Mesenchymal stem cell (in vitro differentiated cells and primary cell): ENCODE measurements around the gene KHNYN.

Experiments
- DNase-seq: peaks from one replicate; pipeline ENCODE4 v3.0.0-alpha.2; 2013
- H2AFZ ChIP-seq: one replicate; pipeline ENCODE4 v1.6.1; 2013; ENCODE audit warnings: low read depth, mild to moderate bottlenecking, control low read depth, inconsistent platforms, low read length, moderate library complexity
- H2AK5ac ChIP-seq: 2 replicates; pipeline ENCODE4 v1.6.1; 2013; ENCODE audit warnings: low read length, moderate library complexity, mild to moderate bottlenecking, inconsistent platforms; ENCODE audit not compliant: severe bottlenecking
- H2BK120ac ChIP-seq: one replicate; pipeline ENCODE4 v1.6.1; 2013; ENCODE audit warnings: low read depth, mild to moderate bottlenecking, inconsistent platforms, low read length, moderate library complexity
- H2BK12ac ChIP-seq, 2 experiments: one replicate each; pipeline ENCODE4 v1.6.1; 2013; ENCODE audit warnings: inconsistent platforms in 2 of 2, low read length in 2 of 2, mild to moderate bottlenecking in 2 of 2, moderate library complexity in 2 of 2, control low read depth in 1 of 2
- H2BK15ac ChIP-seq: one replicate; pipeline ENCODE4 v1.6.1; 2013; ENCODE audit warnings: mild to moderate bottlenecking, low read depth, inconsistent platforms; ENCODE audit not compliant: poor library complexity, severe bottlenecking
- H2BK5ac ChIP-seq: 2 replicates; pipeline ENCODE4 v1.6.1; 2013; ENCODE audit warnings: low read depth, mild to moderate bottlenecking, low read length, control low read depth, inconsistent platforms; ENCODE audit not compliant: poor library complexity, severe bottlenecking
- H3K14ac ChIP-seq, 2 experiments: one replicate each; pipeline ENCODE4 v1.6.1; 2013; ENCODE audit warnings: inconsistent platforms in 2 of 2, low read length in 2 of 2, control low read depth in 1 of 2, mild to moderate bottlenecking in 1 of 2, moderate library complexity in 1 of 2
- H3K18ac ChIP-seq, 2 experiments: one replicate each; pipeline ENCODE4 v1.6.1; 2013; ENCODE audit warnings: inconsistent platforms in 2 of 2, low read length in 2 of 2, control low read depth in 1 of 2, low read depth in 1 of 2, mild to moderate bottlenecking in 1 of 2
- H3K23ac ChIP-seq, 2 experiments: one replicate each; pipeline ENCODE4 v1.6.1; 2013; ENCODE audit warnings: inconsistent platforms in 2 of 2, low read length in 2 of 2, mild to moderate bottlenecking in 2 of 2, moderate library complexity in 2 of 2, control low read depth in 1 of 2
- H3K27ac ChIP-seq: 2 replicates; pipeline ENCODE4 v1.5.1; 2013; ENCODE audit warnings: mild to moderate bottlenecking, moderate library complexity, low read length, control low read depth, inconsistent platforms; ENCODE audit not compliant: poor library complexity, severe bottlenecking
- H3K27me3 ChIP-seq, 2 experiments: 2 replicates each; pipeline versions ENCODE4 v1.6.1 to v1.7.0; 2013; ENCODE audit warnings: low read length in 2 of 2, mild to moderate bottlenecking in 2 of 2, moderate library complexity in 2 of 2, control low read depth in 1 of 2, inconsistent platforms in 1 of 2; ENCODE audit not compliant: control insufficient read depth in 1 of 2, insufficient read depth in 1 of 2
- H3K36me3 ChIP-seq, 2 experiments: 2 replicates each; pipeline versions ENCODE4 v1.6.1 to v1.7.0; 2013; ENCODE audit warnings: low read length in 2 of 2, control low read depth in 1 of 2, inconsistent platforms in 1 of 2, low read depth in 1 of 2, mild to moderate bottlenecking in 1 of 2; ENCODE audit not compliant: insufficient read depth in 2 of 2, control insufficient read depth in 1 of 2
- H3K4ac ChIP-seq, 2 experiments: one replicate each; pipeline ENCODE4 v1.6.1; 2013; ENCODE audit warnings: inconsistent platforms in 2 of 2, low read length in 2 of 2, mild to moderate bottlenecking in 2 of 2, moderate library complexity in 2 of 2, control low read depth in 1 of 2, low read depth in 1 of 2
- H3K4me1 ChIP-seq: 2 replicates; pipeline ENCODE4 v1.6.1; 2013; ENCODE audit warnings: low read depth, low read length, control low read depth; ENCODE audit not compliant: control insufficient read depth, insufficient read depth
- H3K4me2 ChIP-seq: 2 replicates; pipeline ENCODE4 v1.6.1; 2013; ENCODE audit warnings: low read length, mild to moderate bottlenecking, inconsistent platforms; ENCODE audit not compliant: poor library complexity, severe bottlenecking
- H3K4me3 ChIP-seq, 2 experiments: 2 replicates each; pipeline versions ENCODE4 v1.5.1 to v1.7.0; 2013; ENCODE audit warnings: low read length in 2 of 2, mild to moderate bottlenecking in 2 of 2, control low read depth in 1 of 2, low read depth in 1 of 2; ENCODE audit not compliant: insufficient read depth in 1 of 2
- H3K79me1 ChIP-seq: replicated peaks from 2 replicates; pipeline ENCODE4 v1.6.1; 2013; ENCODE audit warnings: mild to moderate bottlenecking, control low read depth, low read length, inconsistent platforms; ENCODE audit not compliant: poor library complexity, severe bottlenecking
- H3K9ac ChIP-seq: 2 replicates; pipeline ENCODE4 v1.7.0; 2013; ENCODE audit warnings: mild to moderate bottlenecking, low read length, moderate library complexity
- H3K9me3 ChIP-seq: 2 replicates; pipeline ENCODE4 v1.7.0; 2013; ENCODE audit warnings: mild to moderate bottlenecking, low read length; ENCODE audit not compliant: control insufficient read depth
- H4K8ac ChIP-seq: one replicate; pipeline ENCODE4 v1.6.1; 2013; ENCODE audit warnings: inconsistent platforms, mild to moderate bottlenecking, low read length, moderate library complexity
- H4K91ac ChIP-seq: one replicate; pipeline ENCODE4 v1.6.1; 2013; ENCODE audit warnings: mild to moderate bottlenecking, low read length, inconsistent platforms
- WGBS: methylation state at CpG from one replicate; pipeline ENCODE4 v1.1.7; 2013; ENCODE audit warnings: mixed read lengths; 5-methylcytosine and 5-hydroxymethylcytosine counted together

The KHNYN gene

GRCh38 chr14:24398653-24399446 is 30.9 kb upstream of the KHNYN start, which contains the start of gene NYNRIN:
TSS of gene NYNRIN (plus strand) at chr14:24399003. CDS start at chr14:24399247, 244 bp downstream.
- peak within 1 kb of the TSS; percentile 51 for H2AFZ ChIP-seq
- no peak within 1 kb of the TSS for H3K27ac ChIP-seq
- H3K9me3 ChIP-seq: no peaks in the 10 kb centered on the region
- H4K8ac ChIP-seq: peak within 1 kb of the TSS; percentile 85
- peak within 1 kb of the TSS; percentile 84 for H4K91ac ChIP-seq
- peak within 1 kb of the TSS; percentile 78 to 85 for H3K4ac ChIP-seq
- H3K27me3 ChIP-seq: no peaks in the 10 kb centered on the region
- peaks cover 10% of the 10 kb centered on the region for H3K79me1 ChIP-seq
- WGBS: 0% methylated on average over 39 of the region's 57 CpGs
- peak within 1 kb of the TSS; percentile 74 for H2BK120ac ChIP-seq
- H3K18ac ChIP-seq: peak within 1 kb of the TSS; percentile 90 to 93
- H2BK12ac ChIP-seq: peak within 1 kb of the TSS; percentile 38 to 93
- peak within 1 kb of the TSS; percentile 96 for H3K4me2 ChIP-seq
- H2AK5ac ChIP-seq: peak within 1 kb of the TSS; percentile 27
- H3K14ac ChIP-seq: peak within 1 kb of the TSS; percentile 38 to 99
- H3K23ac ChIP-seq: peak within 1 kb of the TSS in 1 of 2 experiments; percentile 90
- peak within 1 kb of the TSS; percentile 73 to 82 for H3K4me3 ChIP-seq
- peak; percentile 50 for DNase-seq
- peaks cover 22% of the 10 kb centered on the region for H3K4me1 ChIP-seq
- H3K9ac ChIP-seq: peak within 1 kb of the TSS; percentile 78
- no peaks in the 10 kb centered on the region for H3K36me3 ChIP-seq
- no peak within 1 kb of the TSS for H2BK5ac ChIP-seq
- H2BK15ac ChIP-seq: no peak within 1 kb of the TSS

- Histone ChIP-seq H3K36me3 (peaks cover 0 to under 1% of the 10 kb centered on the region in 2 experiments), H2BK12ac (peak overlapping the region; percentile 38 to 93), H3K23ac (peak overlapping the region in 1 of 2 experiments; percentile 90), H3K79me1 (peaks cover 10% of the 10 kb centered on the region), H2BK5ac (no peak overlapping the region), H3K14ac (peak overlapping the region in 1 of 2 experiments; percentile 99), H3K4me1 (peaks cover 22% of the 10 kb centered on the region), H3K4me3 (peak overlapping the region; percentile 73 to 82), H3K4me2 (peak overlapping the region; percentile 96), H3K27me3 (no peaks in the 10 kb centered on the region), H2AFZ (peak overlapping the region; percentile 51), H3K4ac (peak overlapping the region; percentile 76 to 78), H3K27ac (no peak overlapping the region), H2BK120ac (peak overlapping the region; percentile 74), H3K18ac (peak overlapping the region; percentile 90 to 93), H2BK15ac (no peak overlapping the region), H4K8ac (peak overlapping the region; percentile 45), H2AK5ac (no peak overlapping the region), H3K9ac (peak overlapping the region; percentile 78), H3K9me3 (no peaks in the 10 kb centered on the region), H4K91ac (peak overlapping the region; percentile 84)
- 25% methylated on average over 8 of the region's 8 CpGs for WGBS
- DNase-seq: no peak
Measured at GRCh38 chr14:24399447-24399822, 30.3 kb upstream of the KHNYN start.

- Histone ChIP-seq H3K4me2 (peak overlapping the region; percentile 50), H3K36me3 (peaks cover 0 to 6% of the 10 kb centered on the region in 2 experiments), H2BK120ac (no peak overlapping the region), H4K8ac (peak overlapping the region; percentile 29), H3K23ac (no peak overlapping the region), H3K4ac (peak overlapping the region in 1 of 2 experiments; percentile 77), H2BK15ac (no peak overlapping the region), H3K18ac (no peak overlapping the region), H3K9ac (peak overlapping the region; percentile 78), H3K4me3 (peak overlapping the region in 1 of 2 experiments; percentile 82), H2AK5ac (no peak overlapping the region), H3K9me3 (no peaks in the 10 kb centered on the region), H2AFZ (no peak overlapping the region), H3K4me1 (peaks cover 22% of the 10 kb centered on the region), H2BK5ac (no peak overlapping the region), H4K91ac (no peak overlapping the region), H3K79me1 (peaks cover 12% of the 10 kb centered on the region), H3K27me3 (no peaks in the 10 kb centered on the region), H3K27ac (no peak overlapping the region), H3K14ac (peak overlapping the region in 1 of 2 experiments; percentile 6), H2BK12ac (no peak overlapping the region)
- 47% methylated on average over 3 of the region's 4 CpGs for WGBS
- DNase-seq: no peak
Measured at GRCh38 chr14:24399999-24400718, 29.6 kb upstream of the KHNYN start.
